Lower lobe of right lung (tissue), 2 donors: ENCODE results near the gene MLXIPL. TPM values are rescaled to one million over a fixed set of nuclear protein-coding genes. Genes with fewer than 3 reads are reported as not detected.
"Not testable (repeated sequence)": the region's sequence is repeated elsewhere in the genome, so short reads cannot be mapped to it uniquely, and the experiment has no call there.

Source experiments
- ATAC-seq, 2 donors: fragments of 200-7000 bp; cut with Tn5 transposase; one replicate each; pipeline ENCODE4 v1.9.1; 2020 to 2022; ENCODE audit warnings: mild to moderate bottlenecking in 2 of 2, moderate library complexity in 2 of 2
- DNase-seq: peaks from one replicate; pipeline ENCODE4 v3.0.0-alpha.2; 2020
- H3K27ac ChIP-seq: fragments of 200-600 bp; one replicate; pipeline ENCODE4 v1.8.0; 2022
- H3K27me3 ChIP-seq: fragments of 200-600 bp; one replicate; pipeline ENCODE4 v1.8.0; 2022; ENCODE audit warnings: low read depth
- H3K36me3 ChIP-seq: fragments of 200-600 bp; one replicate; pipeline ENCODE4 v1.8.0; 2022; ENCODE audit warnings: mild to moderate bottlenecking
- H3K4me1 ChIP-seq: fragments of 200-600 bp; one replicate; pipeline ENCODE4 v1.8.0; 2022
- H3K4me3 ChIP-seq: fragments of 200-600 bp; one replicate; pipeline ENCODE4 v1.8.0; 2022; ENCODE audit warnings: mild to moderate bottlenecking
- H3K9me3 ChIP-seq: fragments of 200-600 bp; one replicate; pipeline ENCODE4 v1.8.0; 2022
- CTCF ChIP-seq: fragments of 200-600 bp; IDR thresholded peaks from one replicate; pipeline ENCODE4 v1.8.0; 2022; ENCODE audit warnings: antibody characterized with exemption, mild to moderate bottlenecking
- intact Hi-C: fragments of 100-400 bp; cut with DNase I; formaldehyde crosslinking; loops from one replicate; pipeline ENCODE4 v1.11.0; 2022
- total RNA-seq: library from RNA; stranded (reverse); fragmentation: NEBNext Ultra II Directional; extraction: Animal tissue kit (Norgen Biotek cat#: 25700); gene quantifications from one replicate; pipeline ENCODE4 v1.2.1, GENCODE V29; 2021
- donor health status: DM: no; HTN: yes; CAD: no; lungs with severe emphysema.

MLXIPL gene
- total RNA-seq, 1 donor from 2014 or later, result 10.7 TPM

- Histone ChIP-seq H3K36me3 (no peaks in the 10 kb centered on the region), H3K9me3 (no peaks in the 10 kb centered on the region), H3K27me3 (peaks cover 24% of the 10 kb centered on the region), H3K4me3 (no peak overlapping the region), H3K4me1 (no peaks in the 10 kb centered on the region), H3K27ac (no peak overlapping the region)
- ATAC-seq (no peak), DNase-seq (no peak)
- no peak for TF ChIP-seq CTCF
- intact Hi-C loops, result no loop called here
Measured at GRCh38 chr7:73612598-73613269, 11.6 kb downstream of the MLXIPL start.

GRCh38 chr7:73611017-73611555, 13.2 kb downstream of the MLXIPL start:
- H3K4me1 ChIP-seq, result peaks cover 5% of the 10 kb centered on the region
- no peaks in the 10 kb centered on the region for H3K9me3 ChIP-seq
- H3K27me3 ChIP-seq, result peaks cover 38% of the 10 kb centered on the region
- H3K36me3 ChIP-seq, result no peaks in the 10 kb centered on the region
- intact Hi-C loops, result no loop called here
- ATAC-seq, result no peak
- H3K4me3 ChIP-seq, result no peak overlapping the region
- TF ChIP-seq CTCF, result no peak
- H3K27ac ChIP-seq, result no peak overlapping the region
- no peak for DNase-seq

GRCh38 chr7:73610105-73610504, 14.2 kb downstream of the MLXIPL start:
- intact Hi-C loops, result no loop called here
- Histone ChIP-seq H3K9me3 (no peaks in the 10 kb centered on the region), H3K4me3 (no peak overlapping the region), H3K27ac (no peak overlapping the region), H3K4me1 (peaks cover 5% of the 10 kb centered on the region), H3K27me3 (peaks cover 40% of the 10 kb centered on the region), H3K36me3 (no peaks in the 10 kb centered on the region)
- no peak for DNase-seq
- no peak for ATAC-seq
- no peak for TF ChIP-seq CTCF

GRCh38 chr7:73607692-73607983, 16.7 kb downstream of the MLXIPL start:
- H3K9me3 ChIP-seq, H3K36me3 ChIP-seq, H3K4me1 ChIP-seq, H3K4me3 ChIP-seq, H3K27ac ChIP-seq, DNase-seq: not testable (repeated sequence)
- intact Hi-C loops, result loop anchor here (10.0 kb wide), 1 partner anchor 117 kb away; no protein-coding TSS in a partner anchor
- ATAC-seq, result peak in 1 of 2 donors; percentile 4
- H3K27me3 ChIP-seq, result peaks cover 28% of the 10 kb centered on the region

- peaks cover 5% of the 10 kb centered on the region for H3K4me1 ChIP-seq
- H3K9me3 ChIP-seq, result no peaks in the 10 kb centered on the region
- intact Hi-C loops, result loop anchor here (10.0 kb wide), 1 partner anchor 118 kb away; no protein-coding TSS in a partner anchor
- no peak overlapping the region for H3K27ac ChIP-seq
- DNase-seq (peak; percentile 72), ATAC-seq (peak; percentile 75 to 81)
- H3K27me3 ChIP-seq, result peaks cover 31% of the 10 kb centered on the region
- no peaks in the 10 kb centered on the region for H3K36me3 ChIP-seq
- no peak overlapping the region for H3K4me3 ChIP-seq
- TF ChIP-seq CTCF, result peak; percentile 93
Measured at GRCh38 chr7:73606801-73607691, 17.3 kb downstream of the MLXIPL start.
